GM12878 (cell line): ENCODE results near the gene ASCC3. TPM values are rescaled to one million over a fixed set of nuclear protein-coding genes. Genes with fewer than 3 reads are reported as not detected.

Experiments
- BACH1 ChIP-seq: fragments of 450-650 bp; IDR thresholded peaks from 2 replicates; pipeline ENCODE4 v1.6.1; 2017; ENCODE audit warnings: mild to moderate bottlenecking, borderline replicate concordance
- E2F8 ChIP-seq: fragments of 450-650 bp; IDR thresholded peaks from 2 replicates; pipeline ENCODE4 v1.6.1; 2018; ENCODE audit warnings: mild to moderate bottlenecking, low read depth, moderate library complexity; ENCODE audit not compliant: partially characterized antibody
- HDAC2 ChIP-seq: fragments of 200-600 bp; sonication (generic); IDR thresholded peaks from 2 replicates; pipeline ENCODE4 v1.6.1; 2017
- JUNB ChIP-seq: IDR thresholded peaks from 2 replicates; pipeline ENCODE4 v1.6.1; 2016; ENCODE audit warnings: antibody characterized with exemption, mild to moderate bottlenecking
- KLF5 ChIP-seq: fragments of 450-650 bp; IDR thresholded peaks from 2 replicates; pipeline ENCODE4 v1.6.1; 2014; ENCODE audit warnings: mild to moderate bottlenecking; ENCODE audit not compliant: partially characterized antibody
- LARP7 ChIP-seq: fragments of 450-650 bp; IDR thresholded peaks from 2 replicates; pipeline ENCODE4 v1.6.1; 2017; ENCODE audit warnings: mild to moderate bottlenecking
- NBN ChIP-seq: fragments of 450-650 bp; IDR thresholded peaks from 2 replicates; pipeline ENCODE4 v1.6.1; 2016
- NFYB ChIP-seq: IDR thresholded peaks from 2 replicates; pipeline ENCODE4 v1.6.1; 2011; ENCODE audit warnings: low read depth, mild to moderate bottlenecking, low read length, improper control_type of control experiment, moderate library complexity; ENCODE audit not compliant: insufficient read depth
- POU2F2 ChIP-seq: IDR thresholded peaks from 3 replicates; pipeline ENCODE4 v1.6.1; 2011; ENCODE audit warnings: low read depth, mild to moderate bottlenecking, low read length, borderline replicate concordance
- RB1 ChIP-seq: fragments of 450-650 bp; formaldehyde crosslinking; IDR thresholded peaks from 2 replicates; pipeline ENCODE4 v1.6.1; 2017; ENCODE audit warnings: mild to moderate bottlenecking, borderline replicate concordance
- SIN3A ChIP-seq: IDR thresholded peaks from 2 replicates; pipeline ENCODE4 v1.6.1; 2012; ENCODE audit warnings: low read depth, low read length, improper control_type of control experiment
- TCF12 ChIP-seq: IDR thresholded peaks from 2 replicates; pipeline ENCODE4 v1.6.1; 2011; ENCODE audit warnings: low read depth, mild to moderate bottlenecking, low read length
- WRNIP1 ChIP-seq: IDR thresholded peaks from 2 replicates; pipeline ENCODE4 v1.6.1; 2011; ENCODE audit warnings: low read depth, low read length, improper control_type of control experiment, borderline replicate concordance
- ZNF622 ChIP-seq: fragments of 450-650 bp; IDR thresholded peaks from 2 replicates; pipeline ENCODE4 v1.6.1; 2017; ENCODE audit warnings: mild to moderate bottlenecking, inconsistent platforms
- polyA plus RNA-seq, 11 experiments: library from polyadenylated mRNA; depleted of rRNA in 4 of 11; unstranded in 6 of 11; stranded (reverse) in 5 of 11; fragments of >200 nt; fragmentation: Nextera tagmentation in 4 of 11; fragmentation: Illumina TruSeq in 1 of 11; extraction: Ambion mirVana in 4 of 11; extraction: Trizol in 1 of 11; gene quantifications; 1 replicate in 1 of 11; 2 replicates in 10 of 11; pipeline versions ENCODE4 v1.2.1 to v1.2.3, GENCODE V29; 2011 to 2016; ENCODE audit warnings: inconsistent platforms in 2 of 11, missing spikeins in 2 of 11, low read depth in 1 of 11
- total RNA-seq, 4 experiments: library from RNA; depleted of rRNA in 3 of 4; stranded (reverse); fragments of >200 nt in 3 of 4; fragmentation: Illumina TruSeq in 1 of 4; extraction: Trizol in 1 of 4; gene quantifications; 2 replicates each; pipeline versions ENCODE4 v1.2.1 to v1.2.3, GENCODE V29; 2013 to 2021
- TF ChIP-seq, protein P1 (sequence below): IDR thresholded peaks from 2 replicates; pipeline ENCODE4 v1.6.1; 2011; ENCODE audit warnings: borderline replicate concordance, low read depth, mild to moderate bottlenecking, moderate library complexity, low read length; ENCODE audit not compliant: insufficient read depth, poor library complexity, severe bottlenecking

Gene ASCC3
- total and polyA plus RNA-seq, 10 of the 15 experiments (the other 5 are each of a cell fraction or from before 2014, with no cell fraction given): 19.9 to 76.2 (median 55.9) TPM

DNA sequence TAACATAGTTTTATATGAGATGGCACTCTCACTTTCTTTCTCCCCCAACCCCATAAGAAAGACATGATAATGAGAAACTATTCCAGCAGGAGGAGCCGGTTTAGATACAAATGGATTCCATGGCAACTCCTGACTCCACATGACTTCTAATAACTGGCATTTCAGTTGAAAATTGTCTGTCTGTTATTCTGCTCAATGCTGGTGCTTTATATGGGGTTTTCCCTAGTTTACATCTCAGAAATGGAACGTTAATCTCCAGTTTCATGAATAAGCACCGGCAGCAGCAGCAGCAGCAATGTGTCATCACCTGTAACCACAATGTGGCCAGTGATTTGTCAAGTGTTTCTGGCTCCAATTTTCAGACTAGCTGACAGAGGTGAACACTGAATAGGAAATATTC, 408.5 kb downstream of the ASCC3 start (continued):
- TF ChIP-seq NFYB (no peak), ZNF622 (no peak), HDAC2 (no peak), SIN3A (peak; percentile 46; the same call in 1 of the 2 replicates), JUNB (peak; percentile 40; the same call in 1 of the 2 replicates), TCF12 (no peak; the same call in 1 of the 2 replicates), POU2F2 (peak; percentile 75; the same call in 1 of the 3 replicates), WRNIP1 (no peak), LARP7 (no peak), NBN (0 out of 2 replicates have a peak, but pooled peaks have one; percentile 23), KLF5 (no peak), E2F8 (no peak), BACH1 (no peak), RB1 (no peak)
- TF ChIP-seq, protein P1, sequence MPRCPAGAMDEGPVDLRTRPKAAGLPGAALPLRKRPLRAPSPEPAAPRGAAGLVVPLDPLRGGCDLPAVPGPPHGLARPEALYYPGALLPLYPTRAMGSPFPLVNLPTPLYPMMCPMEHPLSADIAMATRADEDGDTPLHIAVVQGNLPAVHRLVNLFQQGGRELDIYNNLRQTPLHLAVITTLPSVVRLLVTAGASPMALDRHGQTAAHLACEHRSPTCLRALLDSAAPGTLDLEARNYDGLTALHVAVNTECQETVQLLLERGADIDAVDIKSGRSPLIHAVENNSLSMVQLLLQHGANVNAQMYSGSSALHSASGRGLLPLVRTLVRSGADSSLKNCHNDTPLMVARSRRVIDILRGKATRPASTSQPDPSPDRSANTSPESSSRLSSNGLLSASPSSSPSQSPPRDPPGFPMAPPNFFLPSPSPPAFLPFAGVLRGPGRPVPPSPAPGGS: peak; percentile 71
